ENCODE measurements around the gene DLEC1.

DLEC1 gene

DNA sequence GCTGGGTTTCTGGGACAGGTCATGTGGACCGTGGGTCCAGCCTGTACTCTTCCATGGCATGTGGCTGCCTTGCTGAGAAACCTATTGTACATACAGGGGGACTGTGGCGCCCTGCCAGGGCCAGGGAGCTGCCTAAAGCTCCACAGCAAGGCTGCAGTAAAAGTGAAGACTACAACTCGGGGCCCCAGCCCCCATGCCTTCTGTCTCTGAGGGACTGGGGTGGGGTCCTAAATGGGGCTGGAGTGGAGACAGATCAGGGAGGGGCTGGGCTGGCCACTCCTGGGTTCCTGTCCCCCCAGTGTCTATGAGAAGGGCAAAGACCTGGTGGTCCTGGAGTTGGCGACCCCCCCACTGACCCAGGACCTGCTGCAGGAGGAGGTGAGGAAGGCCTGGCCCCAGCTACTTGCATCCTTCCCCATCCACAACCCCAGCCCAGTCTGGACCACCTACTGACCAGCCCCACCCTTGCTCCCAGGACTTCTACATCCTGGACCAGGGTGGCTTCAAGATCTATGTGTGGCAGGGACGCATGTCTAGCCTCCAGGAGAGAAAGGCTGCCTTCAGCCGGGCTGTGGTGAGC is 41.1 kb upstream of the DLEC1 start:
- Histone ChIP-seq H3K9me3 (ENCODE audit: insufficient read depth, low read length, severe bottlenecking) (no peaks in the 10 kb centered on the region), H3K4me2 (ENCODE audit: insufficient read depth, low read length) (no peak overlapping the region), H3K27me3 (ENCODE audit: insufficient read depth, low read length, poor library complexity) (no peaks in the 10 kb centered on the region), H3K9ac (ENCODE audit: low read depth, low read length) (no peak overlapping the region), H4K20me1 (ENCODE audit: insufficient read depth, low read length) (0 out of 2 replicates have a peak, but pooled peaks cover 5% of the 10 kb centered on the region), H3K4me1 (ENCODE audit: insufficient read depth, low read length) (peaks cover 30% of the 10 kb centered on the region), H3K27ac (ENCODE audit: low read length) (no peak overlapping the region), H3K36me3 (ENCODE audit: insufficient read depth, low read length) (peaks cover 72% of the 10 kb centered on the region), H3K79me2 (ENCODE audit: insufficient read depth, low read length) (peaks cover 18% of the 10 kb centered on the region), H2AFZ (ENCODE audit: low read depth, low read length) (no peak overlapping the region), H3K4me3 (ENCODE audit: low read depth in 1 of 2, low read length in 2 of 2) (no peak overlapping the region)
- TF ChIP-seq EZH2 (IDR thresholded peaks at IDR 0.05; ENCODE audit: borderline replicate concordance, low read depth, low read length, severe bottlenecking) (no peak), CTCF (IDR thresholded peaks at IDR 0.05; ENCODE audit: borderline replicate concordance, extremely low read depth, low read length, poor library complexity, severe bottlenecking) (no peak)
- ATAC-seq (ENCODE audit: insufficient read depth, low read depth), result no peak
- no peak for DNase-seq

DNA sequence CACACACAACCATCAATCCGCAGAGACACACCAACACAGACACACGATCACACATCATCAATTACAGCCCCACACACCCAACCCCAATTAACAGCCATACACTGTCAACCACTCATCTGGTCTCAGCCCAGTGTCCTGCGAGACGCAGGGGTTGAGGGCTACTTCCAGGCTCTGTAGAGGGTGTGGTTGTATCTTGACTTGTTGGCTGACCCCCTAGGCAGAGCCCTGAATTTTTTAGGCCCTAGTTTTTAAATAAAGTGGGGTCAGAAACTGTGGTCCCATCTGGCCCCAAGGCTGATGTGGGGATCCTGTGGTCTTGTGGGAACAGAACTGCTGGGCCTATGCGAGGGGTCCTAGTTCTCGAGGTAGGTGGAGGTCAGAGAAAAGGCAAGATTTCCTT is 39.2 kb upstream of the DLEC1 start:
- H3K9ac ChIP-seq (ENCODE audit: low read depth, low read length), result no peak overlapping the region
- H3K27ac ChIP-seq (ENCODE audit: low read length), result no peak overlapping the region
- H2AFZ ChIP-seq (ENCODE audit: low read depth, low read length), result no peak overlapping the region
- no peaks in the 10 kb centered on the region for H3K9me3 ChIP-seq (ENCODE audit: insufficient read depth, low read length, severe bottlenecking)
- no peak for TF ChIP-seq CTCF (IDR thresholded peaks at IDR 0.05; ENCODE audit: borderline replicate concordance, extremely low read depth, low read length, poor library complexity, severe bottlenecking)
- no peak for TF ChIP-seq EZH2 (IDR thresholded peaks at IDR 0.05; ENCODE audit: borderline replicate concordance, low read depth, low read length, severe bottlenecking)
- peaks cover 10% of the 10 kb centered on the region for H3K79me2 ChIP-seq (ENCODE audit: insufficient read depth, low read length)
- DNase-seq, result no peak
- H3K4me3 ChIP-seq (ENCODE audit: low read depth in 1 of 2, low read length in 2 of 2), result no peak overlapping the region
- H3K4me1 ChIP-seq (ENCODE audit: insufficient read depth, low read length), result peaks cover 17% of the 10 kb centered on the region
- no peaks in the 10 kb centered on the region for H3K27me3 ChIP-seq (ENCODE audit: insufficient read depth, low read length, poor library complexity)
- H4K20me1 ChIP-seq (ENCODE audit: insufficient read depth, low read length), result peaks cover 19% of the 10 kb centered on the region
- H3K36me3 ChIP-seq (ENCODE audit: insufficient read depth, low read length), result peaks cover 92% of the 10 kb centered on the region
- H3K4me2 ChIP-seq (ENCODE audit: insufficient read depth, low read length), result no peak overlapping the region
- ATAC-seq (ENCODE audit: insufficient read depth, low read depth), result no peak

- no peak overlapping the region for H3K4me2 ChIP-seq (ENCODE audit: insufficient read depth, low read length)
- no peak overlapping the region for H2AFZ ChIP-seq (ENCODE audit: low read depth, low read length)
- no peak for ATAC-seq (ENCODE audit: insufficient read depth, low read depth)
- DNase-seq, result no peak
- H3K79me2 ChIP-seq (ENCODE audit: insufficient read depth, low read length), result peaks cover 5% of the 10 kb centered on the region
- H4K20me1 ChIP-seq (ENCODE audit: insufficient read depth, low read length), result peaks cover 22% of the 10 kb centered on the region
- H3K27me3 ChIP-seq (ENCODE audit: insufficient read depth, low read length, poor library complexity), result no peaks in the 10 kb centered on the region
- no peaks in the 10 kb centered on the region for H3K9me3 ChIP-seq (ENCODE audit: insufficient read depth, low read length, severe bottlenecking)
- peaks cover 11% of the 10 kb centered on the region for H3K4me1 ChIP-seq (ENCODE audit: insufficient read depth, low read length)
- TF ChIP-seq CTCF (IDR thresholded peaks at IDR 0.05; ENCODE audit: borderline replicate concordance, extremely low read depth, low read length, poor library complexity, severe bottlenecking), result no peak
- TF ChIP-seq EZH2 (IDR thresholded peaks at IDR 0.05; ENCODE audit: borderline replicate concordance, low read depth, low read length, severe bottlenecking), result no peak
- no peak overlapping the region for H3K4me3 ChIP-seq (ENCODE audit: low read depth in 1 of 2, low read length in 2 of 2)
- H3K36me3 ChIP-seq (ENCODE audit: insufficient read depth, low read length), result peaks cover 95% of the 10 kb centered on the region
- H3K9ac ChIP-seq (ENCODE audit: low read depth, low read length), result no peak overlapping the region
- H3K27ac ChIP-seq (ENCODE audit: low read length), result no peak overlapping the region
Observed at GRCh38 chr3:38000242-38000916, 38.6 kb upstream of the DLEC1 start.
